IPS DF 6.9 (cell line): ENCODE measurements around the gene NDUFAF4.

Experiments
- DNase-seq: peaks from one replicate; pipeline ENCODE4 v3.0.0-alpha.2; 2013; ENCODE audit warnings: low read depth, low spot score
- H3K27ac ChIP-seq: one replicate; pipeline ENCODE4 v1.5.1; 2013; ENCODE audit warnings: low read length, control low read depth
- H3K27me3 ChIP-seq: 2 replicates; pipeline ENCODE4 v1.6.1; 2013; ENCODE audit warnings: mild to moderate bottlenecking, low read length; ENCODE audit not compliant: control insufficient read depth, insufficient read depth
- H3K36me3 ChIP-seq: 2 replicates; pipeline ENCODE4 v1.6.1; 2013; ENCODE audit warnings: low read length; ENCODE audit not compliant: control insufficient read depth, insufficient read depth
- H3K4me1 ChIP-seq: 2 replicates; pipeline ENCODE4 v1.6.1; 2013; ENCODE audit warnings: low read length; ENCODE audit not compliant: control insufficient read depth, insufficient read depth
- H3K4me3 ChIP-seq: 2 replicates; pipeline ENCODE4 v1.5.1; 2013; ENCODE audit warnings: mild to moderate bottlenecking, low read length
- H3K9me3 ChIP-seq: 2 replicates; pipeline ENCODE4 v1.6.1; 2013; ENCODE audit warnings: low read length, inconsistent platforms; ENCODE audit not compliant: control insufficient read depth, insufficient read depth
- WGBS: extraction: QIAGEN DNeasy Blood & Tissue Kit; methylation state at CpG from one replicate; pipeline ENCODE4 v1.1.7; 2013; ENCODE audit warnings: mixed read lengths, missing lambda C conversion rate; ENCODE audit not compliant: insufficient read length, insufficient coverage; 5-methylcytosine and 5-hydroxymethylcytosine counted together

The NDUFAF4 gene

DNA sequence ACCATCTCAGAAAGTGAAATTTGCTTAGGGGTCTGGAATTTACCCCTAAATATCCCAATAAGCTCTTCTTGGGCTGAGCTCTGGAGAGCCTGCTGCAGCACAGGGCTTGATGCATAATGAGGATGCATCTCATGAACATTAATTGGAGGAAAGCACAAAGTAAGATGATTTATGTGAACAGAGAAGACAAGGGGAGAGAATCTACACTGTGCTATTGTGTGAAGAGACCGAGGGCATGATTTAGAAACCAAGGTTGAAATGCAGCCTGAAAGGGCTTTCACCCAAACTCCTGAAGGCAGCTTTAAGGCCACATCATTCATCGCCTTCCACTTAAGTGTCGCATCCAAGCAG, 32.7 kb downstream of the NDUFAF4 start:
- H3K4me1 ChIP-seq, result no peaks in the 10 kb centered on the region
- no peak overlapping the region for H3K4me3 ChIP-seq
- H3K27me3 ChIP-seq, result no peaks in the 10 kb centered on the region
- DNase-seq, result no peak
- no peak overlapping the region for H3K27ac ChIP-seq
- WGBS, result no CpG with 5 or more reads among the region's 3 CpGs
- 0 out of 2 replicates have a peak, but pooled peaks cover 1% of the 10 kb centered on the region for H3K9me3 ChIP-seq
- no peaks in the 10 kb centered on the region for H3K36me3 ChIP-seq

DNA sequence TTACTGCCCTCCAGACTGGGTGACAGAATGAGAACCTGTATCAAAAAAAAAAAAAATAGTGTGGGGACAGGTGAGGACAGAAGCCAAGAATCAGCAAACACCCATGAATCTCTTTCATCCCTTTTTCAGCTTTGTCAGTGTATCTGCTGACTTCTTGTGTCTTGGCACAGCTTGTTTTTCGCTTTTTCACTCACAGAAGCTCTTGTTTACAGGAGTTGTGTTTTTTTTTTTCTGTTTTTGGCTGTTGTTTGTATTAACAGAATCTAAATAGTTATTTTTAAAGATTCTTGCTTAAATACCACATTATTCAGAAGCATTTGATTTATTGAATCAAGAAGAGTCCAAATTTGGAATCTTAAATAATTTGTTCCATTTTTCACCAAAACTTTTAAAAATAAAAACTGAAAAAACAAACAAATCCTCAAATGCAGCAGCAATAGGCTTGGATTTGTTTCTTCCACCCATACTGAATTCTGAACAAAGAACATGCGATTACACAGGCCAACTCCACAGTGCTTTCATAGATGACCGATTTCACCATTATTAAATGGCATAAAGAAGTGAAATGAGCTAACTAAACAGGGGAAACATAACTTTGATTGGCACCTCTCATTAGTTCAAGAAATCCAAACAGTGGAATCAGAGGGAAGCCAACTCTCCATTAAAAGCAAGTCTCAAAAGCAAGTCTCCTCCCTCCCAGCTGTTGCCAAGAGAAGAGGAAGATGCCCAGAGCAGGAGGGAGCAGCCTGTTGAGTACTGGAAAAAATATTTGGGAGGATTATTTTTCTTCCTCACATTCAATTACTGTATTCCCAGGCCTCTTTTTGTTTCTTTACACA, 33.3 kb downstream of the NDUFAF4 start:
- WGBS, result no CpG with 5 or more reads among the region's 3 CpGs
- no peak for DNase-seq
- no peaks in the 10 kb centered on the region for H3K36me3 ChIP-seq
- H3K4me3 ChIP-seq, result no peak overlapping the region
- 0 out of 2 replicates have a peak, but pooled peaks cover 1% of the 10 kb centered on the region for H3K9me3 ChIP-seq
- H3K27ac ChIP-seq, result no peak overlapping the region
- no peaks in the 10 kb centered on the region for H3K4me1 ChIP-seq
- no peaks in the 10 kb centered on the region for H3K27me3 ChIP-seq

DNA sequence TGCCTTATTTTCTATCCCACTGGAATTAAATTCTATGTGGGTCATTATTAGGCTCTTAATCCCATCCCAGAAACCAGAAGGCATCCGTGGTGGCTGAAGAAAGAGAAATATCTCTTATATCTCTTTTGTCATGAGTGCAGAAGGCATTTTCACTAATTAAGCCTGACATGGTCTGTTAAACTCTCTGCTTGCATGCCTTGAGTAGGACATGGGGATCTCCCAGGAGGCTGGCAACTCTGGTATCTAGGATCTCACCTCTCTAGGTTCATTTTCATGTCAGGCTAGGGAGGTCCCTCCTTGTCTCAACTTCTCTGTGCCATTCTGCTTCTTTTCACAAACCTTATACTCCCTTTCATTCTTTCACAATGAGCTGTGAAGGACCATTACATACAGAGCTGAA, 35.1 kb downstream of the NDUFAF4 start:
- DNase-seq, result no peak
- Histone ChIP-seq H3K4me1 (no peaks in the 10 kb centered on the region), H3K4me3 (no peak overlapping the region), H3K9me3 (0 out of 2 replicates have a peak, but pooled peaks cover 1% of the 10 kb centered on the region), H3K36me3 (no peaks in the 10 kb centered on the region), H3K27me3 (no peaks in the 10 kb centered on the region), H3K27ac (no peak overlapping the region)
- no CpG with 5 or more reads among the region's 1 CpG for WGBS

DNA sequence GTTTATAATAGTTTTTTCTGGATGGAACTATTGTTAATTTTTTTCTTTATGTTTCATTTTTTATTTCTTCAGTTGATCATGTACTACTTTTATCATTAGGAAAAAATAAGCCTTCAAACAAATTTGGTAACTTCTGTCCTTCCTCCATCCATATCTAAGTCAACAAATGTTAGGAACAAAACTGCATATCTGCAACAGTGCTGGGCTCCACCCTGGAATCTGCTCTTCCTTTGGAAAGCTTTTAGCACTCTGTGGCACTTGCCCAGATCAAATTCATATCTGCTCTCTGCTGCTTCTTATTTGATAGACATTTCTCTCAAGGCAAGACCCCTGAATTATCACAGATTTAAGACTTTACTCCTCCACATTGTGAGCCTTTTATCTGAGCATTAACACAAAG, 36.1 kb downstream of the NDUFAF4 start:
- Histone ChIP-seq H3K27ac (no peak overlapping the region), H3K27me3 (no peaks in the 10 kb centered on the region), H3K9me3 (0 out of 2 replicates have a peak, but pooled peaks cover 1% of the 10 kb centered on the region), H3K4me3 (no peak overlapping the region), H3K36me3 (no peaks in the 10 kb centered on the region), H3K4me1 (no peaks in the 10 kb centered on the region)
- DNase-seq, result no peak

DNA sequence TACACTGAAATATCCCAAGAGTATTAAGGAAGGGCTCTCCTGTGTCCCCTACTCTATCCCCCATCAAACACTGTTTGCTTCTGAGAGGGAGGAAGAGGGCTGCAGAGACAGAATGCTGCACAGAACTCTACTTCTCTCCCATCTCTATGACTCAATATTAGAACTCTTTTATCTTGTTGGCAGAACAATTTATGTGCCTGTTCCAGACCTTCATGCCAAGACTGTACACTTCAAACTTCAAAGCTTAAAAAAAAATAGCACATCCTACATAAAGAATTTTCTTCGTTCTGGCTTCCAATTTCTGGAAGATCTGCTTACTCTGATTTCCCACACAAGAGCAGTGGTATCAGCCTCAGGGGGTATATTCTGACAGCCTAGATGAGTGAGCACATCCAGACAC, 40.8 kb downstream of the NDUFAF4 start:
- no peak for DNase-seq
- Histone ChIP-seq H3K4me3 (no peak overlapping the region), H3K4me1 (no peaks in the 10 kb centered on the region), H3K27ac (no peak overlapping the region), H3K27me3 (no peaks in the 10 kb centered on the region), H3K36me3 (no peaks in the 10 kb centered on the region), H3K9me3 (0 out of 2 replicates have a peak, but pooled peaks cover 1% of the 10 kb centered on the region)
- no CpG with 5 or more reads among the region's 1 CpG for WGBS

DNA sequence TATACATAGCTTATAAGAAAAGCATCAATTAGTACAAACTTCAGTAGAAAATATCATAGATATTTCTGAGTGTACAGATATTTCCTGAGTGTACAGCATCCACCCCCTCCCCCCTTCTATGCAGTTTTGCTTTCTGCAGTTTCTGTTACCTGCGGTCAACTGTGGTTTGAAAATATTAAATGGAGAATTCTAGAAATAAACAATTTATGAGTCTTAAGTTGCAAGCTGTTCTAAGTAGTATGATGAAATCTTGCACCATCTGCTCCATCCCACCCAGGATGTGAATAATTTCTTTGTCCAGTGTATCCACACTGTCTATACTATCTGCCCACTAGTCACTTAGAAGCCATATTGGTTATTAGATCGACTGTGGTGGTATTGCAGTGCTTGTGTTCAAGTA, 44.6 kb downstream of the NDUFAF4 start:
- no CpG with 5 or more reads among the region's 2 CpGs for WGBS
- no peak overlapping the region for H3K27ac ChIP-seq
- no peak overlapping the region for H3K4me3 ChIP-seq
- H3K36me3 ChIP-seq, result no peaks in the 10 kb centered on the region
- H3K4me1 ChIP-seq, result no peaks in the 10 kb centered on the region
- no peaks in the 10 kb centered on the region for H3K9me3 ChIP-seq
- H3K27me3 ChIP-seq, result 0 out of 2 replicates have a peak, but pooled peaks cover 1% of the 10 kb centered on the region
- no peak for DNase-seq

DNA sequence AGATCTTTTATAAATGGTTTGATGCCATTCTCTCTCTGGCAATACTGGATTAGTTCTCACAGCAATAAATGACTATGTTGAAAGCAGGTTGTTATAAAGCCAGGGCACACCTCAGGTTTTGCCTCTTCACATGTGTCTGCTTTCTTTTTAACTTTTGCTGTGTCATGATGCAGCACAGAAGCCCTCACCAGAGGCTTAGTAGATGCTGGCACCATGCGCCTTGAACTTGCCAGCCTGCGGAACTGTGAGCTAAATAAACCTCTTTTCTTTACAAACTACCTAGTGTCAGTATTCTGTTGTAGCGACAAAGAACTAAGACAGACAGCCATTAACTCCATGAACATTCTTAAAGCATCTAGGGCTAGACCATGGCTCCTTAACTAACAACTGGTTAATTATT, 45.1 kb downstream of the NDUFAF4 start:
- DNase-seq, result no peak
- H3K9me3 ChIP-seq, result no peaks in the 10 kb centered on the region
- WGBS, result no CpG with 5 or more reads among the region's 3 CpGs
- 0 out of 2 replicates have a peak, but pooled peaks cover 1% of the 10 kb centered on the region for H3K27me3 ChIP-seq
- H3K27ac ChIP-seq, result no peak overlapping the region
- no peaks in the 10 kb centered on the region for H3K4me1 ChIP-seq
- no peak overlapping the region for H3K4me3 ChIP-seq
- H3K36me3 ChIP-seq, result no peaks in the 10 kb centered on the region

DNA sequence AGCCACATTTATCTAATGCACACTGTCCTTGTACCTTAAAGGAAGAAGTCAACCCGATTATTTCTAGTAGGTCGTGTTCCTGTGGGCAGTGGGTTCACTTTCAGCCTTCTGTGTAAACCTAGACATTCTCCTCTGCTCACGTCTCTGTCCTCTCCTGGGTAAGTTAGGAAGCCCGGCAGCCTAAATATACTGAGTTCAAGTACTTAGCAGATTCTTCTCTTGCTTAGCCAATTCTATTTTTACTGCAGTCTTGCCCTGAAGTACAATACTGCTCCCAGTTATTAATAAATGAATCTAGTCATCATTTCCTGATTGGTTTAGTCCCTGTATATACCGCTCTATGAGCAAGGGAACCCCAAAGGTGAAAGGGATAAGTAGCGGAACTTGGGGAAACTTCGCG, 45.8 kb downstream of the NDUFAF4 start:
- DNase-seq, result no peak

DNA sequence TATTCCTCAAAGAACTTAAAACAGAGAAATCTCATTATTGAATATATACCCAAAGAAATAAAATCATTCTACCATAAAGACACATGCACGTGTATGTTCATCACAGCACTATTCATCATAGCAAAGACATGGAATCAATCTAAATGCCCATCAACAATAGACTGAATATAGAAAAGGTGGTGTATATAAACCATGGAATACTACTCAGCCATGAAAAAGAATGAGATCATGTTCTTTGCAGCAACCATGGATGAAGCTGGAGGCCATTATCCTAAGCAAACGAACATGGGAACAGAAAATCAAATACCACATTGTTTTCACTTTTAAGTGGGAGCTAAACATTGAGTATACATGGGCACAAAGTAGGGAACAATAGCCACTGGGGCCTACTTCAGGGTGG, 48.1 kb downstream of the NDUFAF4 start:
- no peak for DNase-seq
- Histone ChIP-seq H3K4me1 (no peaks in the 10 kb centered on the region), H3K36me3 (no peaks in the 10 kb centered on the region), H3K4me3 (no peak overlapping the region), H3K27me3 (0 out of 2 replicates have a peak, but pooled peaks cover 1% of the 10 kb centered on the region), H3K9me3 (no peaks in the 10 kb centered on the region), H3K27ac (no peak overlapping the region)
- WGBS, result no CpG with 5 or more reads among the region's 2 CpGs

More for the DNA sequence above, 45.8 kb downstream of the NDUFAF4 start:
- Histone ChIP-seq H3K4me3 (no peak overlapping the region), H3K9me3 (no peaks in the 10 kb centered on the region), H3K36me3 (no peaks in the 10 kb centered on the region), H3K27ac (no peak overlapping the region), H3K4me1 (no peaks in the 10 kb centered on the region), H3K27me3 (0 out of 2 replicates have a peak, but pooled peaks cover 1% of the 10 kb centered on the region)
- WGBS, result no CpG with 5 or more reads among the region's 8 CpGs

DNA sequence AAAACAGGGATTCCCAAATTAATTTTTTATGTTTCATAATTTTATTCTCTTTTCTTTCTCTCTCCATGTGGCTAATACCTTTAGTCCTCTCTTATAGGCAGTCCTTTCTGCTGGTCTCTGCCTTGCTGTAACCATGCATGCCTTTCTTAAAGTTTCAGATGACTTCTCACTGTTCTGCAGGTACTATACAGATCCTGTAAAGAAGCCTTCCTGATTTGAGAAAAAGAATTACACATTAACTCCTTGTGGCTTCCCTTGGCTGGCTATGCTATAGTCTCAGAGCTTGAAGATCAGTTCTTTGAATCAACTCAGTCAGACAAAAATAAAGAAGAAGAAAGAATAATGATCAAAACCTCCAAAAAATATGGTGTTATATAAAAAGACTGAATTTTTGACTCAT, 53.2 kb downstream of the NDUFAF4 start:
- Histone ChIP-seq H3K4me1 (no peaks in the 10 kb centered on the region), H3K36me3 (no peaks in the 10 kb centered on the region), H3K9me3 (no peaks in the 10 kb centered on the region)

DNA sequence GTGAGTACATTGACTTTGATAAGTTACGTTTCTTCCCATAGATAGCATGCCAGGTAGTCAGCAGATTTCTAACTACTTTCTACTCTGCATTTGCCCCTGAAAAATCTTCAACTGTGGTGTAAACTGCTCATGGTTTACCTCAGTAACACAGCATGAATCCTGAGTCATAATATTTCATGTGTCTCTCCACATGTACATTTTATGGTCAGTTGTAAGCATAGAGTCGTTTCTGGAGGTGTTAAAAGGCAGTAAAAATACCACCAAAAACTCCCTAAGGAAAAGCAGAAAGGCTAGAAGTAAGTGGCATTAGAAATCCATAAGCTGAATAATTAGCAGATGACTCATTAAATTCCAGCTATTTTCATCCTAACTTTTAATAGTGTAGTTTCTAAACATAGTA, 56.3 kb downstream of the NDUFAF4 start:
- H3K4me3 ChIP-seq, result no peak overlapping the region
- H3K27ac ChIP-seq, result no peak overlapping the region
- no peaks in the 10 kb centered on the region for H3K27me3 ChIP-seq
- DNase-seq, result no peak
- H3K4me1 ChIP-seq, result peaks cover 3% of the 10 kb centered on the region; the same call in 1 of the 2 replicates
- WGBS, result no CpG with 5 or more reads among the region's 2 CpGs
- no peaks in the 10 kb centered on the region for H3K36me3 ChIP-seq
- H3K9me3 ChIP-seq, result no peaks in the 10 kb centered on the region

More for the DNA sequence above, 53.2 kb downstream of the NDUFAF4 start:
- no peak for DNase-seq
- no peak overlapping the region for H3K27ac ChIP-seq
- H3K4me3 ChIP-seq, result no peak overlapping the region
- H3K27me3 ChIP-seq, result no peaks in the 10 kb centered on the region
